HG02623 (cell line): ENCODE measurements around the gene RREB1.

Source experiments
- ATAC-seq: cut with Tn5 transposase; IDR thresholded peaks from one replicate; pipeline ENCODE4 v1.9.1; 2021; ENCODE audit warnings: moderate library complexity; ENCODE audit not compliant: unreplicated experiment

Gene RREB1

DNA sequence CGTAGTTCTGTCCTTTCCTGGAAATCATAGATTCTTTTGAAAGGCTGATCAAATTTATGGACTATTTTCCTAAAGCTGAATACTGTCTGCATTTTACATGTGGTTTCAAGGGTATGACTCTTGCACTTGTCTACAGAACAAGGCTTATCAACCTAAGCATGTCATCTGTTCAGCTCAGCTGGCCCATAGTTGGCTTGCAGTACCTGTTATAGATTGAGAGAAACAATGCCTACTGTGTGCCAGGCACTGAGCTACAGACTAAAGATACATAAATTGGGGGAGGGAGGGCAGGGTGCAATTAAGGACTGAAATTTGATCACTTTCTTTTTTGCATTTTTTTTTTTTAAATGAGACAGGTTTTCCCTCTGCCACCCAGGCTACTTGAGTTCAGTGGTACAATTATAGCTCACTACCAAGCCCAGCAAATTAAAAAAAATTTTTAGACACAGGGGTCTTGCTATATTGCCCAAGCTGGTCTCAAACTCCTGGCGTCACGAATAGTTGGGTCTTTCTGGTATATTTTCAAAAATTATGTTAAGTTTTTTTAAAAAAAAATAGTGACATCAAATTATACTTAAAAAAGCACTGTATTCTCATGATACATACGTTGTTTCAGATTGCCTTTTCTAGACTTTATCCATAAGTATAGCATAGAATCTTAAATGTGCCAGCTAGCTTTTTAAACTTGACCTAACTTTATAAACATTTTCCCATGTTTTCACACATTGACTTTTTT is 52.2 kb downstream of the RREB1 start:
- ATAC-seq: no peak

DNA sequence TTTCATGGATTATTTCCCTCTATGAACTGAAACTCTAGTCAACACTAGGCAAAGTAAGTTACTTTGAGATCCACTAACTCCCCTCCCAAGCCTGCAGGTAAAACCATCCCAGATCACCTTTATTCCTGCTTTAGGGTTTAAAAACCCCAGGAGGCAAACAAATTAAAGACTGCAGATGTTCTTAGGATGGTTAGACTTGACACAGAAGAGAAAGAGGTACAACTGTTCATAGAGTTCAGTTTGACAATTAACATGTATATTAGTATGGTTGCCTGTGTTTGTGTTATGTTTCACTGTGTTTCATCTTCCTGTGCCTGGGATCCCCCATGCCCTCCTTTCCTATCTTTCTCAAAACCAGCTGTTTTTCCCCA is 53.5 kb downstream of the RREB1 start:
- ATAC-seq: no peak

- no peak for ATAC-seq
These were observed 54.1 kb downstream of the RREB1 start for GRCh38 chr6:7161845-7162244.

DNA sequence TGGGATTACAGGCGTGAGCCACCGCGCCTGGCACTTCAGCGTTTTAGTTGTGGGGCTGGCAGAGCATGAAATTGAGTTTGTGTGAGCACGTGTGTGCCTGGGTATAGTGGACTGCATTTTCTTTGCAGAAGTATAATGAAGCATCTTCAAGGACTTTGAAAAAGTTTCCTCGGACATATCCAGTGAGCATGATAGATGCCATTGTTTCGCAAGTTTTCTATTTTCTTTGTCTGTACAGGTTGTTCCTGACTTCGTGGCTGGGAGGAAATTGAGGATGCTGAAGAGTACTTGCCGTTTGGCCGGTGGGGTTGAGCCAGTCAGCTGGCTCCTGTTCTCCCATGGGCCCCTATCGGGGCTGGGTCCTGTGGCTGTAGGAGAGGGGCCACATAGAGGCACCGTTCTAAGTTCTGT is 55.9 kb downstream of the RREB1 start:
- ATAC-seq: no peak

- no peak for ATAC-seq
These were observed 56.8 kb downstream of the RREB1 start for GRCh38 chr6:7164536-7165001.

GRCh38 chr6:7165002-7165889 is 57.5 kb downstream of the RREB1 start:
- ATAC-seq: no peak

- ATAC-seq: no peak
These were observed 58.1 kb downstream of the RREB1 start for GRCh38 chr6:7165890-7166267.

GRCh38 chr6:7166410-7167293 is 58.9 kb downstream of the RREB1 start:
- no peak for ATAC-seq

DNA sequence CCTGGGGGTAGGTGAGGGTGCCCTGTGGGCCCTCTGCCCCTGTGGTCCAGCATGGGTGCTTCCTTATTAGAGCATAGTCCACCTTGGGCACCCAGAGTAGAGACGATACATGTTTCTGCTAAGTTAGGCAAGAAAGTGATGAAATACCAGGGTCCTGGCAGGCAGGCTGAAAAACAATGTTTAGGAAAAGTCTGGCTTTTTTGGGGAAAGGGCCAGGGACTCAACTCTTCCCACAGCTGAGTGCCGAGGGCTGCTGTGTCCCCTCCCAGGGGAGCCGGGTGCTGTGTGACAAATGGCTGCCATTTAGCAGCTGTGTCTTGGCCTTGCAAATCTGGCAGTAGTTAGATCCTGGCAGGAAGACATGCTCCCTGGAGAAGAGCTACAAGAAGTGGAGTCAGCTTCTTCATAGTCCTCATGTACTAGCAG is 61.5 kb downstream of the RREB1 start:
- no peak for ATAC-seq

DNA sequence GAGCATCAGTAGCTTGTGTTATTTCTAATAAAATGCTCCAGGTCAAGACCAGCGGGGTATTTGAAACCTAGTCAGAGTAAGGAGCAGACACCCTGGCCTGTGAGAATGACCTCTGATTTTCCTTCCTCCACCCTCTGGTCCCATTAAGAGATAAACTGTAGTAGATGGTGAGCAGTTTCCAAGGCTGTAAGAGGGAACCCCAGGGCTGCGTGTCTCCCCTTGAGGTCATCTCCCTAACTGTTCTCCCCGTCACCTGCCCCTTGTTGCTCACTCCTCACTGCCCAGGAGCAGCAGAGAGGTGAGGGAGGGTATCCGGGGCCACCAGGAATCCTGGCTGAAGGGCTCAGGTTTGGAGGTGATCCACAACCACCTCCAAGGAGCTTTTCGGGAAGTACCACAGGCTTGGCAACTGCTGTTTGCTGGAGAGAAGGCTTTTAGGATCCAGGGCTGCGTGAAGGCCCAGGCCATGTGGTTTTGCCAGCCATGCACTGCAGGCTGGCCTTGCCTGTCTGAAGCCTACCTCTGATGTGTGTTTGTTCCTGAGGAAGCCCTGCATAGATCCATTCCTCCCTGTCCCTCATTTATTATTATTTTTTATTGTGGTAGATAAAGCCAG is 62.5 kb downstream of the RREB1 start:
- ATAC-seq: no peak

DNA sequence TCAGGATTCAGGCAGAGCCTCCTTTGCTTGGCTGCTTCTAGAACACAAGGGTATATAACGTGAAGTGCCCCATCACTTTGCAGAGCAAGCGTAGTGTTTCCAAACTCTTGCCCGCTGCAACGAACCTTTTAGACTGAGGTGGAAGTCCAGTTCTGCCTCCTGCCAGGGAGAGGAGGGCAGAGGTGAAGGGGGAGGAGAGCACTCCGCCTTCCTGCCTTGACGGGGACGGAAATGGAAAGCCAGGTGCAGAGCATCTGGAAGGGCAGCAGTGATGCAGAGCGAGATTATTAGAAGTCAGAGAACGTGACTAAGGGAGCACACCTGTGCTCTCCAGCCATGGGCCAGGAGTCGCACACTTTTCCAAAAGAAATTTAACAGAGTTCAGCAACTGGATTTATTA is 63.4 kb downstream of the RREB1 start:
- no peak for ATAC-seq

- ATAC-seq: no peak
These were observed 64.0 kb downstream of the RREB1 start for GRCh38 chr6:7171733-7172132.

DNA sequence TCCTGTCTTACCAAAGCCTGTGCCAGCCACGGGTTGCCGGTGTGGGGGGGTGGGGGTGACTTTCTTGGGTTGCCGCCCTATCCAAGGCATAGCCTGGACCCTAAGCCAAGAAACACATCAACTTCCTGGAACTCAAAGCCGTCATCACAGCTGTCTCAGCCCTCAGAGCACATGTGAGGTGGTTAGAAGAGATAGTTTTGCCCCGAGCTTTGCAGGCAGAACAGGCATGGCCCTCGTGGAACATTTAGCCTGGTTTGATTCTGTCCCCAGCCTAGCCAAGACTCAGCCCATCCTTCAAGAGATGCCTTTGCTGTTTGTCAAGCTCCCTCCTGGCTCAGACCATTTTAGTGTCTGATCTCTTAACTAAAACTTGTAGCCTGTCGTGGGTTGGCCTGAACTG is 64.9 kb downstream of the RREB1 start:
- no peak for ATAC-seq

DNA sequence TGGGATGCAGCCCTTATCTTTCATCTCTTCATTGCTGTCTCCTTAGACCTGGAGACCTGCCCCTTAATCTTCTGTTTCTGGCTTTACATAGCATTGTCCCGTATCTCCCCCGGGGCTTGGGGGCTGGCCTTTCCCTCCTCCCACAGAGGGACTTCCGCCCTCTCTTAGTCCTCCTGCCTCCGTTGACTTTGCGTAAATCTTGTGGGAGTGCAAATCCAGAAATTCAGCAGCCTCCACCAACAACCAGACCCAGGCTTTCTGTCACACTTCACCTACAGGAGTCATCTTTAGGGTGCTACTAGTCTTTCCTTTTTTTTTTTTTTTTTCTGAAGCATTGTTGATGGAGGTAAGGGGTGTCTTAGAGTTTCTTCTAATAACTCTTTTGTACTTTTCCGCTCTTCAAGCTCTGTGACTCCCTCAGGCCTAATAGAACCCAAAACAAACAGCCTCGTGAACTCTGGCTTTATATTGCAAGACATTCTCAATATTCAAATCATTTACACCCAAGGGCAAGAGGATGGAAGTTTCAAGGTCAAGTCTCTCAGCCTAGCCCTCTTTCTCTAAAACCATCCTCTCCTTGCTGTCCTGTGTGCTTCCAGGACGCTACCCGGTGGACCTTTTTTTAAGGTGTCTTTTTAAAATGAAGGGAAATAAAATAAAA is 66.2 kb downstream of the RREB1 start:
- no peak for ATAC-seq

DNA sequence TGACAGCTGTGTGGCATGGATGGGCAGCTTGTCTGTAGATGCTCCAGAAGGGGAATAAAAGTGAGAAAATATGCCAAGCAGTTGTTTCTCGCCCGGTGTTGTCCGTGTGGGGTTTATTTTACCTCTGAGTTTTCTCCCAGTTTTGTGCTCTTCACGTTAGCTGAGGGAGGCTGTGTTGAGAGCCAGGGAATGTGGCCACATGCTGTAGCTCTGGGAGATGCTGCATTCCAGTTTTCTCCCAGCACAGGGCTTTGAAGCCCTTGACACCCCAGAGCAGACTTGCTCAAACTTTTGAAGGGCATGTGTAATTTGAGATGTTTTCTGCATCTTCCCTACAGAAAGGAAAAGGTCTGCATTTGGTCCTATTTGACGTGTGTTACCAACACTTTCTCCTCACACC is 67.7 kb downstream of the RREB1 start:
- ATAC-seq: no peak

DNA sequence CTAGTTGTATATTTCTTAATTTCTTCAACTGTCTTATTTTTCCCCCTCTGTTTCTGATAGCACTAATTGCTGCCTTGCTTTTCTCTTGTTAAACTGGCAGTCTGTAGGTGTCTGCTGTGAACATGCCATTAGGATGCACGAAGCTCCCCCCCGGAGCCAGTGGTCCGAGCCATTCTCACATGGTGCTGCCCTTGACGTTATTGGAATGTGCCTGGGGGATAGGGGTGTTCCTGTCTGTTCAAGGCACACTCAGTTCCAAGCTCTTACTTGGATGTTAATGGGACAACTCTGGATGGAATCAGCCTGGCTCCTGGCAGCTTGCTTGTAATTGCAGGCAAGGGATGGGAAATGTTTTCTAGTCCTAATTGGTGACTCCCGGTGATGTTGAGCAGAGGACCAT is 68.4 kb downstream of the RREB1 start:
- no peak for ATAC-seq

- no peak for ATAC-seq
These were observed 70.5 kb downstream of the RREB1 start for GRCh38 chr6:7178280-7178679.

- ATAC-seq: no peak
These were observed 73.0 kb downstream of the RREB1 start for GRCh38 chr6:7180751-7181150.

- ATAC-seq: no peak
These were observed 75.9 kb downstream of the RREB1 start for GRCh38 chr6:7183707-7184106.

DNA sequence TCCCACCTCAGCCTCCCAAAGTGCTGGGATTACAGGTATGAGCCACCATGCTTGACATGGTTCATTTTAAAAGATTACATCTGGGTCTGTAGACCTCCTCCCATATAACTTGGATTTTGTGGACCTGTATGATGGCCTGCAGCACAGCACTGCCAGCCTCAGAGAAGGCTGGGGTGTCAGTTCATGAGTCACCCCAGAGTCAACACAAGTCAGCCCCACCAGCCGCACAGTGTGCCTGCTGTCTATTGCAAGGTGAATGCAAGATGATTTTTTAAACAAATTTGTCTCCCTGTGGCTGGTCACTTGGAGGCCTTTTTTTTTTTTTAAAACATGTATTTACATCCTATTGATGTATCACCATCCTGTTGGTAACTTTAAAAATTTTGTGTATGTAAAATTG is 76.7 kb downstream of the RREB1 start:
- no peak for ATAC-seq
